ENCODE data around the gene ZFHX3. TPM values are rescaled to one million over a fixed set of nuclear protein-coding genes. Genes with fewer than 3 reads are reported as not detected.
A peak's percentile ranks its signal among the peaks of the same experiment; 100 is the strongest.

Gene ZFHX3
- total and polyA plus RNA-seq, 2 of the 8 experiments (the other 6 are each of a cell fraction or from before 2014, with no cell fraction given), result 0.08 to 0.99 TPM

- Histone ChIP-seq H2BK20ac (ENCODE audit: low read length) (no peak overlapping the region), H3K27me3 (replicated peaks in 1 of 4; ENCODE audit: control insufficient read depth in 3 of 4, extremely low read depth in 1 of 4, insufficient read depth in 3 of 4, low read length in 3 of 4) (peaks cover 71 to 91% (median 86%) of the 10 kb centered on the region in 4 experiments), H2AFZ (ENCODE audit: low read length) (no peak overlapping the region), H3K4ac (replicated peaks; ENCODE audit: insufficient read length, low read depth, low read length) (no peak overlapping the region), H3K9me3 (ENCODE audit: insufficient read depth in 2 of 2, low read depth in 1 of 2, low read length in 1 of 2) (no peaks in the 10 kb centered on the region), H2AK5ac (ENCODE audit: low read depth, low read length) (no peak overlapping the region), H3K56ac (replicated peaks; ENCODE audit: insufficient read length, low read depth, low read length) (no peak overlapping the region), H4K91ac (replicated peaks; ENCODE audit: insufficient read length, low read length) (no peak overlapping the region), H3K9ac (replicated peaks in 1 of 4; ENCODE audit: extremely low read depth in 1 of 4, low read depth in 3 of 4, low read length in 3 of 4) (no peak overlapping the region), H3K27ac (ENCODE audit: low read depth, low read length) (no peak overlapping the region), H4K8ac (ENCODE audit: extremely low read depth, insufficient read depth, low read length) (no peak overlapping the region), H2BK5ac (ENCODE audit: low read depth, low read length) (no peak overlapping the region), H2BK15ac (ENCODE audit: low read length) (peak overlapping the region; percentile 37; the same call in 1 of the 2 replicates), H3K79me2 (ENCODE audit: control insufficient read depth in 1 of 2, insufficient read depth in 2 of 2, low read length in 2 of 2) (no peaks in the 10 kb centered on the region), H3K23ac (ENCODE audit: insufficient read length) (no peak overlapping the region), H3K79me1 (ENCODE audit: low read depth, low read length) (no peaks in the 10 kb centered on the region), H3K4me2 (ENCODE audit: insufficient read depth in 1 of 2, low read depth in 2 of 2, low read length in 2 of 2) (peak overlapping the region; percentile 44 to 62; a peak in 3 of 4 replicates), H3K23me2 (ENCODE audit: low read depth, low read length) (peaks cover 5% of the 10 kb centered on the region), H4K20me1 (replicated peaks in 1 of 2; ENCODE audit: control insufficient read depth in 1 of 2, insufficient read depth in 2 of 2, low read length in 2 of 2) (peaks cover 27 to 38% of the 10 kb centered on the region in 2 experiments), H3K18ac (ENCODE audit: extremely low read depth, low read length) (no peak overlapping the region), H3K14ac (ENCODE audit: insufficient read length) (no peak overlapping the region), H2BK12ac (ENCODE audit: low read depth, low read length) (no peak overlapping the region), H3K4me1 (replicated peaks in 1 of 4; ENCODE audit: control insufficient read depth in 3 of 4, insufficient read depth in 4 of 4, low read length in 3 of 4) (peaks cover 27 to 41% (median 33%) of the 10 kb centered on the region in 4 experiments), H2BK120ac (replicated peaks; ENCODE audit: low read depth, low read length) (no peak overlapping the region), H3K36me3 (ENCODE audit: control insufficient read depth in 2 of 4, insufficient read depth in 4 of 4, low read length in 3 of 4) (no peaks in the 10 kb centered on the region), H3K4me3 (ENCODE audit: extremely low read depth in 1 of 4, insufficient read depth in 2 of 4, low read depth in 3 of 4, low read length in 4 of 4) (peak overlapping the region in 2 of 4 experiments; percentile 34 to 42; a peak in 3 of 8 replicates), H4K5ac (ENCODE audit: insufficient read length, low read depth, low read length) (no peak overlapping the region)
- ChIA-PET POLR2A (ENCODE audit: partially characterized antibody) (no interaction called here), CTCF (ENCODE audit: partially characterized antibody) (interaction anchor here (0.6 to 3.0 kb wide), 5 partner anchors 14 to 32 kb away, joined by 3 to 10 read pairs (median 3); partner anchors contain the start of gene ZFHX3)
- FAIRE-seq (no peak), DNase-seq (ENCODE audit: low read depth in 1 of 2, low spot score in 2 of 2) (peak in 1 of 2 experiments; percentile 77)
- 1% methylated on average over 17 of the region's 20 CpGs; no CpG with 5 or more reads in 1 of the 2 experiments for WGBS, 2 experiments (ENCODE audit: extremely low coverage in 1 of 2, insufficient coverage in 1 of 2, insufficient read length in 1 of 2, insufficient replicate concordance in 2 of 2, low coverage in 1 of 2, low lambda C conversion rate in 2 of 2, missing lambda C conversion rate in 1 of 2)
- TF ChIP-seq POLR2A (IDR thresholded peaks at IDR 0.05; ENCODE audit: control extremely low read depth in 1 of 2, low read depth in 2 of 2, low read length in 2 of 2), result no peak
- TF ChIP-seq ATF2 (IDR thresholded peaks at IDR 0.05; ENCODE audit: low read length), result no peak
- no peak for TF ChIP-seq GTF2F1 (IDR thresholded peaks at IDR 0.05; ENCODE audit: borderline replicate concordance, low read depth, low read length)
- TF ChIP-seq MAFK (IDR thresholded peaks at IDR 0.05; ENCODE audit: low read depth, low read length), result no peak
- no peak for TF ChIP-seq SIN3A (conservative IDR thresholded peaks at IDR 0.05 in 1 of 2, IDR thresholded peaks at IDR 0.05 in 1 of 2; ENCODE audit: low read depth in 1 of 2, low read length in 2 of 2)
- TF ChIP-seq CBX5 (IDR thresholded peaks at IDR 0.05; ENCODE audit: low read depth, low read length), result no peak
Measured at GRCh38 chr16:73033271-73033998, 14.5 kb downstream of the ZFHX3 start.
